Activated CD8-positive, alpha-beta memory T cell treated with anti-CD3 and anti-CD28 coated beads for 48 hours (primary cell): ENCODE results near the gene SPAG17.

Source experiments
- DNase-seq, 3 experiments: peaks; one replicate each; pipeline ENCODE4 v3.0.0-alpha.2; 2020; ENCODE audit warnings: low read depth in 2 of 3, low spot score in 2 of 3

The SPAG17 gene

GRCh38 chr1:118122234-118123004, 62.6 kb downstream of the SPAG17 start:
- DNase-seq = no peak

GRCh38 chr1:118118873-118119463, 66.1 kb downstream of the SPAG17 start:
- DNase-seq = no peak

GRCh38 chr1:118118469-118118868, 66.6 kb downstream of the SPAG17 start:
- DNase-seq = no peak

- no peak for DNase-seq
Observed at GRCh38 chr1:118117521-118117920, 67.5 kb downstream of the SPAG17 start.

GRCh38 chr1:118116909-118117308, 68.1 kb downstream of the SPAG17 start:
- no peak for DNase-seq

GRCh38 chr1:118116401-118116800, 68.6 kb downstream of the SPAG17 start:
- DNase-seq = no peak

- DNase-seq = no peak
Observed at GRCh38 chr1:118115567-118116295, 69.3 kb downstream of the SPAG17 start.

- DNase-seq = no peak
Observed at GRCh38 chr1:118113261-118113660, 71.8 kb downstream of the SPAG17 start.

GRCh38 chr1:118110580-118110979, 74.4 kb downstream of the SPAG17 start:
- DNase-seq = no peak

GRCh38 chr1:118104951-118105350, 80.1 kb downstream of the SPAG17 start:
- DNase-seq = no peak

- DNase-seq = no peak
Observed at GRCh38 chr1:118102445-118102844, 82.6 kb downstream of the SPAG17 start.

GRCh38 chr1:118101999-118102398, 83.0 kb downstream of the SPAG17 start:
- DNase-seq = no peak

- DNase-seq = no peak
Observed at GRCh38 chr1:118101515-118101844, 83.5 kb downstream of the SPAG17 start.

- no peak for DNase-seq
Observed at GRCh38 chr1:118100686-118101514, 84.1 kb downstream of the SPAG17 start.

- DNase-seq = no peak
Observed at GRCh38 chr1:118099686-118100085, 85.3 kb downstream of the SPAG17 start.

- no peak for DNase-seq
Observed at GRCh38 chr1:118097622-118098348, 87.2 kb downstream of the SPAG17 start.

GRCh38 chr1:118093017-118093416, 92.0 kb downstream of the SPAG17 start:
- DNase-seq = no peak

GRCh38 chr1:118090130-118090529, 94.9 kb downstream of the SPAG17 start:
- no peak for DNase-seq

- DNase-seq = no peak
Observed at GRCh38 chr1:118085365-118085764, 99.7 kb downstream of the SPAG17 start.

- DNase-seq = no peak
Observed at GRCh38 chr1:118084400-118084799, 100.6 kb downstream of the SPAG17 start.

- no peak for DNase-seq
Observed at GRCh38 chr1:118082984-118083383, 102.0 kb downstream of the SPAG17 start.
